ENCODE results near the gene WRNIP1. TPM values are rescaled to one million over a fixed set of nuclear protein-coding genes. Genes with fewer than 3 reads are reported as not detected.

Gene WRNIP1
- total RNA-seq, 4 donors from 2014 or later = 34.1 to 50.5 (median 41.7) TPM

DNA sequence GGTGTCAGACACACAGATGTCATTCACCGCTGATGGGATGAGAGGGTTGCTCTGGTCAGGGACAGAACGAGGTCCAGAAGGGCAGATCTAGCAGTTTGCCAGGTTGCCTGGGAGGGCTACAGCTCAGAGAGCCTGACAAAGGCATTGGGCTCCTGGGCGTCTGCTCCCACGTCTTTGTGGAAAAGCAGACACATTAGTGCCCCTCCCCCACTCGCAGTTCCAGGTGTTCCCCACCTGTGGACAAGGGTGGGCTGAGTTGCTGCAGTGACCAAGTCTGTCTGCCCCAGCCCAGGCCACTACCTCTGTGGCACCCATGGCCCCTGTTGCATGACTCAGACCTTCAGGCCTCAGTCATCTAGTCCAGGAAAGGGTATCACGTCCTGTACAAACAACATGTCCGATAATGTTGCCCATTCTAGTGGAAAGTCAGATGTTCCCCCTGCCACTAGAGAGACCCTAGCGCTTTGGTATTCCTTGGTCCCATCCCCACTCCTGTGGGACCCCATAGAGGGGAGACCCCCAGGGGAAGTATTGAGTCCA, 37.4 kb downstream of the WRNIP1 start:
- Histone ChIP-seq H3K27ac (no peak overlapping the region), H3K9me3 (no peaks in the 10 kb centered on the region), H3K27me3 (no peaks in the 10 kb centered on the region), H3K4me1 (no peaks in the 10 kb centered on the region), H3K36me3 (no peaks in the 10 kb centered on the region), H3K4me3 (no peak overlapping the region)
- DNase-seq = no peak
- intact Hi-C loops (cut with DNase I; ENCODE audit: low total_unique reads) = no loop called here
- TF ChIP-seq POLR2A (IDR thresholded peaks at IDR 0.05) (no peak), CTCF (IDR thresholded peaks at IDR 0.05) (no peak)

GRCh38 chr6:2803731-2804429, 38.7 kb downstream of the WRNIP1 start:
- Histone ChIP-seq H3K4me3 (no peak overlapping the region), H3K9me3 (no peaks in the 10 kb centered on the region), H3K27me3 (no peaks in the 10 kb centered on the region), H3K27ac (no peak overlapping the region), H3K4me1 (no peaks in the 10 kb centered on the region), H3K36me3 (no peaks in the 10 kb centered on the region)
- DNase-seq = no peak
- no peak for TF ChIP-seq CTCF (IDR thresholded peaks at IDR 0.05)
- TF ChIP-seq POLR2A (IDR thresholded peaks at IDR 0.05) = no peak
- intact Hi-C loops (cut with DNase I; ENCODE audit: low total_unique reads) = no loop called here

DNA sequence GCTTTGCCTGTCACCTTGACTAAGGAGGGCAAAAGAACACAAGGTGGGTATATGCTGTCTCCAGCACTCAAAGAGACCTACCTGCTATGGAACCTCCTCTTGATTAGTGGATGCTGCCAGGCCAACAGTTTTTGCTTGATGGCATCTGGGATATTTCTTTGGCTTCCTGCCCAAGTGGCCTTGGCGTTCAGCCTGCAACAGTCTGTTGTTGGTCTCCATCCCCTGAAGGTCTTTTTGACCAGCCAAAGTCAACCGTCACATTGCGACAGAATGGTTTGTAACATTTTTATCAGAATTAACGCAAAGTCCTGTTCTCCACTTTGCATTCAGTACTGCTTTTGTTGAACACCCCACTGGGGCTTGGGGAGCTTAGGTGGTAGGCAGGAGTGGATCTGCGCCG, 39.3 kb downstream of the WRNIP1 start:
- Histone ChIP-seq H3K4me3 (no peak overlapping the region), H3K4me1 (no peaks in the 10 kb centered on the region), H3K27ac (no peak overlapping the region), H3K27me3 (no peaks in the 10 kb centered on the region), H3K9me3 (no peaks in the 10 kb centered on the region), H3K36me3 (no peaks in the 10 kb centered on the region)
- TF ChIP-seq POLR2A (IDR thresholded peaks at IDR 0.05) = no peak
- TF ChIP-seq CTCF (IDR thresholded peaks at IDR 0.05) = no peak
- DNase-seq = no peak
- intact Hi-C loops (cut with DNase I; ENCODE audit: low total_unique reads) = no loop called here

DNA sequence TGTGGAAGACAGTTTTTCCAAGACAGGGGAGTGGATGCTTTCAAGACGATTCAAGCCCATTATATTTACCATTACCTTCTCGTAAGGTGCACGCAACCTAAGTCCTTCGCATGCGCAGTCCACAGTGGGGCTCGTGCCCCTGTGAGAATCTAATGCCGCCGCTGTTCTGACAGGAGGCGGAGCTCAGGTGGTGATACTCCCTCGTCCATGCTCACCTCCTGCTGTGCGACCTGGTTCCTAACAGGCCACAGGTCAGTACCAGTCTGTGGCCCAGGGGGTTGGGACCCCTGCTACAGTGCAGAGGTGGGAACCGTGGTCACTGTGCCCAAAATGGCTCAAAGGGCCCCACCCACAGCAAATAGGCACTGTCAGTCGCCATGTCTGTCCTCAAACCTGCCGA, 39.8 kb downstream of the WRNIP1 start:
- intact Hi-C loops (cut with DNase I; ENCODE audit: low total_unique reads) = no loop called here
- no peaks in the 10 kb centered on the region for H3K27me3 ChIP-seq
- DNase-seq = no peak
- TF ChIP-seq POLR2A (IDR thresholded peaks at IDR 0.05) (no peak), CTCF (IDR thresholded peaks at IDR 0.05) (no peak)
- no peak overlapping the region for H3K4me3 ChIP-seq
- no peaks in the 10 kb centered on the region for H3K9me3 ChIP-seq
- no peak overlapping the region for H3K27ac ChIP-seq
- no peaks in the 10 kb centered on the region for H3K4me1 ChIP-seq
- H3K36me3 ChIP-seq = no peaks in the 10 kb centered on the region

DNA sequence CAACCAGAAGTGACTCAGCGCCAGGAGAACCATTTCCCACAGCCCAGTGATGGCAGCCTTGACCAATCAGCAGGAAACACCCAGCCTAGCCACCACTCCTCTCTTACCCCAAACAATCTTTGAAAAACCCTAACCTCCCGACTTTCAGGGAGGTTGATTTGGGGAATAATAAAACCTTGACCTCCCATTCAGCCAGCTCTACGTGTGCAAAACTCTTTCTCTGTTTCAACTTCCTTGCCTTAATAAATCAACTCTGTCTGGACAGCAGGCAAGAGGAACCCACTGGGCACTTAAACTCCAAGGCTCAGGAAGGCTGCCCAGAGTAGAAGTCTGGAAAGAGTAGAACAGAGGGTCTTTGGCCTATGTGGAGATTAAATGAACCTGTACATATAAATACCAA, 41.5 kb downstream of the WRNIP1 start:
- TF ChIP-seq POLR2A (IDR thresholded peaks at IDR 0.05) = no peak
- TF ChIP-seq CTCF (IDR thresholded peaks at IDR 0.05) = no peak
- Histone ChIP-seq H3K4me3 (no peak overlapping the region), H3K27ac (no peak overlapping the region), H3K27me3 (no peaks in the 10 kb centered on the region), H3K36me3 (no peaks in the 10 kb centered on the region), H3K4me1 (no peaks in the 10 kb centered on the region), H3K9me3 (no peaks in the 10 kb centered on the region)
- intact Hi-C loops (cut with DNase I; ENCODE audit: low total_unique reads) = no loop called here
- no peak for DNase-seq

Measured in uterus (tissue), 4 donors.